ENCODE data around the gene OMA1. TPM values are rescaled to one million over a fixed set of nuclear protein-coding genes. Genes with fewer than 3 reads are reported as not detected.

OMA1 gene
- total RNA-seq, 1 experiment from 2014 or later: 21.9 TPM

DNA sequence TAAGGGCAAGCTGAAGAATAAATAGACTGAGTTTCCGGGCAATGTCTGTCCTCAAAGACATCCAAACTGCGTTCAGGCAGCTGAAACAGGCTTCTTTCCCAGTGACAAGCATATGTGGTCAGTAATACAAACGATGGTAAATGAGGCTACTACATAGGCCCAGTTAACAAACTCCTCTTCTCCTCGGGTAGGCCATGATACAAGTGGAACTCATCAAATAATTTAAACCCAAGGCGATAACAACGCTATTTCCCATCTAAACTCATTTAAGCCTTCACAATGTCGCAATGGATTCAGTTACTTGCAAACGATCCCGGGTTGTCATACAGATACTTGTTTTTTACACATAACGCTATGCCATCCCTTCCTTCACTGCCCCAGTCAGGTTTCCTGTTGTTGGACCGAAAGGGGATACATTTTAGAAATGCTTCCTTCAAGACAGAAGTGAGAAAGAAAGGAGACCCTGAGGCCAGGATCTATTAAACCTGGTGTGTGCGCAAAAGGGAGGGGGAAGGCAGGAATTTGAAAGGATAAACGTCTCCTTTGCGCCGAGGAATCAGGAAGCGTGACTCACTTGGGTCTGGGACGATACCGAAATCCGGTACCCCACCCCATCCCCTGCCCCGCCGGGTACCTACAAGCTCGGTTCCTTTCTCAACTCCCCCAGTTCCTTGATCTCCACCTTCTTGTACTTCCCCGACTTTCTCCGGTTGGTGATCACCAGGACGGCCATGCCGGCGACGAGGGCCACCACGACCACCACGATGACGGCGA lies 29.2 kb upstream of the OMA1 start:
- H3K36me3 ChIP-seq (ENCODE audit: control insufficient read depth in 1 of 2, insufficient read depth in 2 of 2, low read length in 2 of 2): no peaks in the 10 kb centered on the region
- H3K9ac ChIP-seq (ENCODE audit: low read length): no peak overlapping the region
- H3K4me3 ChIP-seq (replicated peaks in 1 of 2; ENCODE audit: low read depth in 1 of 2, low read length in 2 of 2): no peak overlapping the region
- no peak for ATAC-seq
- no peak overlapping the region for H3K27ac ChIP-seq (ENCODE audit: low read depth, low read length)
- POLR2A ChIA-PET: no interaction called here
- no peaks in the 10 kb centered on the region for H3K9me2 ChIP-seq (ENCODE audit: insufficient read depth)
- H3K4me1 ChIP-seq (ENCODE audit: control insufficient read depth in 1 of 2, insufficient read depth in 2 of 2, low read length in 2 of 2): peaks cover 18 to 82% of the 10 kb centered on the region in 2 experiments
- CTCF ChIA-PET: no interaction called here
- TF ChIP-seq, protein P1, sequence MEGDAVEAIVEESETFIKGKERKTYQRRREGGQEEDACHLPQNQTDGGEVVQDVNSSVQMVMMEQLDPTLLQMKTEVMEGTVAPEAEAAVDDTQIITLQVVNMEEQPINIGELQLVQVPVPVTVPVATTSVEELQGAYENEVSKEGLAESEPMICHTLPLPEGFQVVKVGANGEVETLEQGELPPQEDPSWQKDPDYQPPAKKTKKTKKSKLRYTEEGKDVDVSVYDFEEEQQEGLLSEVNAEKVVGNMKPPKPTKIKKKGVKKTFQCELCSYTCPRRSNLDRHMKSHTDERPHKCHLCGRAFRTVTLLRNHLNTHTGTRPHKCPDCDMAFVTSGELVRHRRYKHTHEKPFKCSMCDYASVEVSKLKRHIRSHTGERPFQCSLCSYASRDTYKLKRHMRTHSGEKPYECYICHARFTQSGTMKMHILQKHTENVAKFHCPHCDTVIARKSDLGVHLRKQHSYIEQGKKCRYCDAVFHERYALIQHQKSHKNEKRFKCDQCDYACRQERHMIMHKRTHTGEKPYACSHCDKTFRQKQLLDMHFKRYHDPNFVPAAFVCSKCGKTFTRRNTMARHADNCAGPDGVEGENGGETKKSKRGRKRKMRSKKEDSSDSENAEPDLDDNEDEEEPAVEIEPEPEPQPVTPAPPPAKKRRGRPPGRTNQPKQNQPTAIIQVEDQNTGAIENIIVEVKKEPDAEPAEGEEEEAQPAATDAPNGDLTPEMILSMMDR (IDR thresholded peaks at IDR 0.05 in 2 of 3, conservative IDR thresholded peaks at IDR 0.05 in 1 of 3; ENCODE audit: borderline replicate concordance in 1 of 3, insufficient read depth in 1 of 3, low read depth in 2 of 3, low read length in 2 of 3): no peak
- no peak for TF ChIP-seq REST (IDR thresholded peaks at IDR 0.05; ENCODE audit: low read depth)
- no peak for TF ChIP-seq YY1 (IDR thresholded peaks at IDR 0.05; ENCODE audit: extremely low read depth, insufficient replicate concordance, low read depth, low read length)
- TF ChIP-seq RAD21 (IDR thresholded peaks at IDR 0.05; ENCODE audit: low read depth): no peak
- TF ChIP-seq, protein P2, sequence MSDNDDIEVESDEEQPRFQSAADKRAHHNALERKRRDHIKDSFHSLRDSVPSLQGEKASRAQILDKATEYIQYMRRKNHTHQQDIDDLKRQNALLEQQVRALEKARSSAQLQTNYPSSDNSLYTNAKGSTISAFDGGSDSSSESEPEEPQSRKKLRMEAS (IDR thresholded peaks at IDR 0.05): no peak
- TF ChIP-seq EGR1 (IDR thresholded peaks at IDR 0.05; ENCODE audit: low read depth): no peak
- TF ChIP-seq, protein P3, sequence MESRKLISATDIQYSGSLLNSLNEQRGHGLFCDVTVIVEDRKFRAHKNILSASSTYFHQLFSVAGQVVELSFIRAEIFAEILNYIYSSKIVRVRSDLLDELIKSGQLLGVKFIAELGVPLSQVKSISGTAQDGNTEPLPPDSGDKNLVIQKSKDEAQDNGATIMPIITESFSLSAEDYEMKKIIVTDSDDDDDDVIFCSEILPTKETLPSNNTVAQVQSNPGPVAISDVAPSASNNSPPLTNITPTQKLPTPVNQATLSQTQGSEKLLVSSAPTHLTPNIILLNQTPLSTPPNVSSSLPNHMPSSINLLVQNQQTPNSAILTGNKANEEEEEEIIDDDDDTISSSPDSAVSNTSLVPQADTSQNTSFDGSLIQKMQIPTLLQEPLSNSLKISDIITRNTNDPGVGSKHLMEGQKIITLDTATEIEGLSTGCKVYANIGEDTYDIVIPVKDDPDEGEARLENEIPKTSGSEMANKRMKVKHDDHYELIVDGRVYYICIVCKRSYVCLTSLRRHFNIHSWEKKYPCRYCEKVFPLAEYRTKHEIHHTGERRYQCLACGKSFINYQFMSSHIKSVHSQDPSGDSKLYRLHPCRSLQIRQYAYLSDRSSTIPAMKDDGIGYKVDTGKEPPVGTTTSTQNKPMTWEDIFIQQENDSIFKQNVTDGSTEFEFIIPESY (IDR thresholded peaks at IDR 0.05; ENCODE audit: extremely low read depth, insufficient replicate concordance, low read length): no peak
- no peak for TF ChIP-seq ELF1 (IDR thresholded peaks at IDR 0.05; ENCODE audit: borderline replicate concordance, low read depth)
- TF ChIP-seq TCF7L2 (IDR thresholded peaks at IDR 0.05; ENCODE audit: borderline replicate concordance, extremely low read depth, insufficient read depth, insufficient read length): no peak
- TF ChIP-seq EZH2 (IDR thresholded peaks at IDR 0.05): no peak
- no peak for TF ChIP-seq POLR2A (IDR thresholded peaks at IDR 0.05; ENCODE audit: borderline replicate concordance, extremely low read depth, insufficient read depth, insufficient read length)
- TF ChIP-seq CEBPB (IDR thresholded peaks at IDR 0.05; ENCODE audit: low read depth): no peak
- TF ChIP-seq SRF (IDR thresholded peaks at IDR 0.05; ENCODE audit: low read depth): no peak
- TF ChIP-seq, protein P4, sequence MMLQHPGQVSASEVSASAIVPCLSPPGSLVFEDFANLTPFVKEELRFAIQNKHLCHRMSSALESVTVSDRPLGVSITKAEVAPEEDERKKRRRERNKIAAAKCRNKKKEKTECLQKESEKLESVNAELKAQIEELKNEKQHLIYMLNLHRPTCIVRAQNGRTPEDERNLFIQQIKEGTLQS (IDR thresholded peaks at IDR 0.05): no peak
- TF ChIP-seq ZNF274 (IDR thresholded peaks at IDR 0.05; ENCODE audit: low read depth, low read length): no peak
- TF ChIP-seq JUND (IDR thresholded peaks at IDR 0.05): no peak
- no peak for TF ChIP-seq EZH2phosphoT487 (IDR thresholded peaks at IDR 0.05; ENCODE audit: borderline replicate concordance)
- no peaks in the 10 kb centered on the region for H3K27me3 ChIP-seq (ENCODE audit: insufficient read depth, low read length)
- H3K4me2 ChIP-seq (ENCODE audit: low read length): 0 out of 2 replicates have a peak overlapping the region, but pooled peaks have one; percentile 61
- no peak overlapping the region for H2AFZ ChIP-seq (ENCODE audit: low read depth, low read length, poor library complexity, severe bottlenecking)
- intact Hi-C loops (cut with micrococcal nuclease): no loop called here
- no peaks in the 10 kb centered on the region for H4K20me1 ChIP-seq (ENCODE audit: insufficient read depth)
- H3K79me2 ChIP-seq (ENCODE audit: insufficient read depth, low read length): no peaks in the 10 kb centered on the region
- no peak for DNase-seq (ENCODE audit: low read depth, low spot score)
- RAD21 ChIA-PET (ENCODE audit: low non-redundant PET in 1 of 2, low total read pairs in 2 of 2, uncharacterized antibody in 2 of 2, unreplicated experiment in 2 of 2): no interaction called here
- H3K9me3 ChIP-seq (ENCODE audit: control insufficient read depth in 1 of 2, insufficient read depth in 1 of 2, low read depth in 1 of 2, low read length in 2 of 2): no peaks in the 10 kb centered on the region
- TSS peak; percentile 78 for BruUV-seq (replicated peaks)

All from HCT116 (cell line).